NCI-H1417 treated with DMSO at 0.1 percent for 48 hours (cell line): ENCODE results near the gene PLEKHA7.
"Not testable (repeated sequence)": the region's sequence is repeated elsewhere in the genome, so short reads cannot be mapped to it uniquely, and the experiment has no call there.

Experiments
- DNase-seq: peaks from one replicate; lab custom pipeline; 2025; lab: John Stamatoyannopoulos, UW

PLEKHA7 gene

GRCh38 chr11:16881074-16881709 lies 133.0 kb downstream of the PLEKHA7 start:
- DNase-seq = no peak

GRCh38 chr11:16880184-16880801 lies 133.9 kb downstream of the PLEKHA7 start:
- no peak for DNase-seq

- DNase-seq = no peak
Measured at GRCh38 chr11:16879690-16880089, 134.5 kb downstream of the PLEKHA7 start.

GRCh38 chr11:16876837-16877236 lies 137.4 kb downstream of the PLEKHA7 start:
- DNase-seq = no peak

GRCh38 chr11:16876053-16876752 lies 138.0 kb downstream of the PLEKHA7 start:
- DNase-seq = no peak

GRCh38 chr11:16874275-16874975 lies 139.8 kb downstream of the PLEKHA7 start:
- no peak for DNase-seq

GRCh38 chr11:16873289-16873688 lies 140.9 kb downstream of the PLEKHA7 start:
- DNase-seq = no peak

GRCh38 chr11:16871368-16871767 lies 142.8 kb downstream of the PLEKHA7 start:
- no peak for DNase-seq

- DNase-seq = no peak
Measured at GRCh38 chr11:16867097-16867496, 147.1 kb downstream of the PLEKHA7 start.

- not testable (repeated sequence) for DNase-seq
Measured at GRCh38 chr11:16864428-16864827, 149.8 kb downstream of the PLEKHA7 start.

GRCh38 chr11:16863389-16863788 lies 150.8 kb downstream of the PLEKHA7 start:
- no peak for DNase-seq

GRCh38 chr11:16862726-16863125 lies 151.5 kb downstream of the PLEKHA7 start:
- no peak for DNase-seq

- no peak for DNase-seq
Measured at GRCh38 chr11:16861862-16862261, 152.4 kb downstream of the PLEKHA7 start.

- DNase-seq = no peak
Measured at GRCh38 chr11:16860617-16861016, 153.6 kb downstream of the PLEKHA7 start.

- no peak for DNase-seq
Measured at GRCh38 chr11:16859651-16860050, 154.6 kb downstream of the PLEKHA7 start.

- no peak for DNase-seq
Measured at GRCh38 chr11:16857186-16857585, 157.0 kb downstream of the PLEKHA7 start.

GRCh38 chr11:16856022-16856471 lies 158.2 kb downstream of the PLEKHA7 start:
- DNase-seq = no peak

GRCh38 chr11:16854979-16855378 lies 159.2 kb downstream of the PLEKHA7 start:
- DNase-seq = no peak

- no peak for DNase-seq
Measured at GRCh38 chr11:16853859-16854258, 160.4 kb downstream of the PLEKHA7 start.

- DNase-seq = no peak
Measured at GRCh38 chr11:16853266-16853665, 160.9 kb downstream of the PLEKHA7 start.

- no peak for DNase-seq
Measured at GRCh38 chr11:16846305-16846704, 167.9 kb downstream of the PLEKHA7 start.

GRCh38 chr11:16844268-16844771 lies 169.9 kb downstream of the PLEKHA7 start:
- no peak for DNase-seq
